Measurements from ENCODE around the gene SRGAP1. TPM values are rescaled to one million over a fixed set of nuclear protein-coding genes. Genes with fewer than 3 reads are reported as not detected.
"Not testable (repeated sequence)": the region's sequence is repeated elsewhere in the genome, so short reads cannot be mapped to it uniquely, and the experiment has no call there.

The SRGAP1 gene
- total RNA-seq, 4 donors from 2014 or later: 7.2 to 22.9 (median 11.5) TPM

DNA sequence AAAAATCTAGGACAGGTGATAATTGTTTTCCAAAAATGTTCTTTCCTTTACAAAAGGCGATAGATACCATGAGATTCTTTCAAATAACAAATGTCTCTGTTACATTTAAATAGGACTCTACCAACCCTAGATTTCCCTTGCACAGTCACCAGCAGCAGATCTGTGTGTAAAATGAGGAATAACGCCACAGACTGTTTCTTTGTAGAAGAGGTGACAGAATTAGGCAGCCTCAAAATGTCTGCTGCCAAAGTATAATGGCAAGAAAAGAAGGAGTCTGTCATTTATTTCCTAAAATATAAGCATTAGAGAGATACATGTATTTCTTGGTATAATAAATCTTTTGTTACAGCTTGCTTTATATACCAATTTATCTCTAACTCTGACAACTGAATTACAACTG is 8.5 kb upstream of the SRGAP1 start:
- Histone ChIP-seq H3K27ac (no peak overlapping the region), H3K4me3 (no peak overlapping the region), H3K27me3 (no peaks in the 10 kb centered on the region), H3K36me3 (no peaks in the 10 kb centered on the region), H3K4me1 (no peaks in the 10 kb centered on the region), H3K9me3 (no peaks in the 10 kb centered on the region)
- no peak for TF ChIP-seq POLR2AphosphoS5 (IDR thresholded peaks at IDR 0.05)
- TF ChIP-seq, protein P1, sequence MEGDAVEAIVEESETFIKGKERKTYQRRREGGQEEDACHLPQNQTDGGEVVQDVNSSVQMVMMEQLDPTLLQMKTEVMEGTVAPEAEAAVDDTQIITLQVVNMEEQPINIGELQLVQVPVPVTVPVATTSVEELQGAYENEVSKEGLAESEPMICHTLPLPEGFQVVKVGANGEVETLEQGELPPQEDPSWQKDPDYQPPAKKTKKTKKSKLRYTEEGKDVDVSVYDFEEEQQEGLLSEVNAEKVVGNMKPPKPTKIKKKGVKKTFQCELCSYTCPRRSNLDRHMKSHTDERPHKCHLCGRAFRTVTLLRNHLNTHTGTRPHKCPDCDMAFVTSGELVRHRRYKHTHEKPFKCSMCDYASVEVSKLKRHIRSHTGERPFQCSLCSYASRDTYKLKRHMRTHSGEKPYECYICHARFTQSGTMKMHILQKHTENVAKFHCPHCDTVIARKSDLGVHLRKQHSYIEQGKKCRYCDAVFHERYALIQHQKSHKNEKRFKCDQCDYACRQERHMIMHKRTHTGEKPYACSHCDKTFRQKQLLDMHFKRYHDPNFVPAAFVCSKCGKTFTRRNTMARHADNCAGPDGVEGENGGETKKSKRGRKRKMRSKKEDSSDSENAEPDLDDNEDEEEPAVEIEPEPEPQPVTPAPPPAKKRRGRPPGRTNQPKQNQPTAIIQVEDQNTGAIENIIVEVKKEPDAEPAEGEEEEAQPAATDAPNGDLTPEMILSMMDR (IDR thresholded peaks at IDR 0.05): no peak
- no peak for TF ChIP-seq POLR2A (IDR thresholded peaks at IDR 0.05)
- ATAC-seq: no peak
- 48 to 68% methylated on average over 2 of the region's 2 CpGs for WGBS, 2 donors (ENCODE audit: low coverage in 1 of 2)

DNA sequence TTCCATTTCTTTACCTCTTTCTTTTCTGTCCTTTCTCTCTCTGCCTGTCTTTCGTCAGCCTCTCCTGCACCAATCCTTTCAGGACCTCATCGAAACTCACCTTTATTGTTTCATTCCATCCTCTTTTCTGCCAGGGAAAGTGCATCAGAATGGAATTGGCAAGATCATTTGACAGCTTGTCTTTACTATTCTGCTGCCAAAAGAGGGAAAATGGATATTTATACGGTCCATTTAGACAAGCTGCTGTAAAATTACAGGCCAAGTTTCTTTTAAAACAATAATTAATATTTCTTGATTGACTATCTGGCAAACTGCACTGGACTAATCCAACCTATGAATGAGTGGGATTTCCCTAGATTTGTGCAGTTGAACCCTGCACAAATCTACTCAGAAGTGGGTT is 7.6 kb upstream of the SRGAP1 start:
- Histone ChIP-seq H3K4me3 (no peak overlapping the region), H3K36me3 (no peaks in the 10 kb centered on the region), H3K27me3 (no peaks in the 10 kb centered on the region), H3K4me1 (no peaks in the 10 kb centered on the region), H3K27ac (no peak overlapping the region), H3K9me3 (no peaks in the 10 kb centered on the region)
- ATAC-seq: no peak
- WGBS, 2 donors (ENCODE audit: low coverage in 1 of 2): 48 to 59% methylated on average over 3 of the region's 3 CpGs
- TF ChIP-seq POLR2AphosphoS5 (IDR thresholded peaks at IDR 0.05): no peak
- TF ChIP-seq EP300 (IDR thresholded peaks at IDR 0.05): no peak
- TF ChIP-seq POLR2A (IDR thresholded peaks at IDR 0.05): no peak
- TF ChIP-seq, protein P1 (IDR thresholded peaks at IDR 0.05): no peak

DNA sequence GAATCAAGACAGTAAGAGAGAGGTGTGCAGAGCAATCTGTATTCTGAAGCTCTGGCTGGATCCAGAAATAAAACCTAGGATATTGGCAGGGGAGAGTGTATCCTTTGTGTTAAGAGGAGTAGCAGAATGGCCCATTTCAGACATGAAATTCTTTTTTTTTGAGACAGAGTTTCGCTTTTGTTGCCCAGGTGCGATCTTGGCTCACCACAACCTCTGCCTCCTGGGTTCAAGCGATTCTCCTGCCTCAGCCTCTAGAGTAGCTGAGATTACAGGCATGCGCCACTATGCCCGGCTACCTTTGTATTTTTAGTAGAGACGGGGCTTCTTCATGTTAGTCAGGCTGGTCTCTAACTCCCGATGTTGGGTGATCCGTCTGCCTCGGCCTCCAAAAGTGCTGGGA is 6.1 kb upstream of the SRGAP1 start:
- ATAC-seq: no peak
- peaks cover 0 to 5% (median 0%) of the 10 kb centered on the region in 3 donors for H3K4me1 ChIP-seq
- no peaks in the 10 kb centered on the region for H3K9me3 ChIP-seq
- H3K4me3 ChIP-seq: no peak overlapping the region
- H3K27me3 ChIP-seq: no peaks in the 10 kb centered on the region
- no peaks in the 10 kb centered on the region for H3K36me3 ChIP-seq
- WGBS, 2 donors (ENCODE audit: low coverage in 1 of 2): 84 to 91% methylated on average over 6 to 7 of the region's 9 CpGs
- H3K27ac ChIP-seq: no peak overlapping the region
- no peak for TF ChIP-seq POLR2AphosphoS5 (IDR thresholded peaks at IDR 0.05)
- TF ChIP-seq, protein P1 (IDR thresholded peaks at IDR 0.05): no peak
- TF ChIP-seq EP300 (IDR thresholded peaks at IDR 0.05): no peak
- no peak for TF ChIP-seq POLR2A (IDR thresholded peaks at IDR 0.05)

DNA sequence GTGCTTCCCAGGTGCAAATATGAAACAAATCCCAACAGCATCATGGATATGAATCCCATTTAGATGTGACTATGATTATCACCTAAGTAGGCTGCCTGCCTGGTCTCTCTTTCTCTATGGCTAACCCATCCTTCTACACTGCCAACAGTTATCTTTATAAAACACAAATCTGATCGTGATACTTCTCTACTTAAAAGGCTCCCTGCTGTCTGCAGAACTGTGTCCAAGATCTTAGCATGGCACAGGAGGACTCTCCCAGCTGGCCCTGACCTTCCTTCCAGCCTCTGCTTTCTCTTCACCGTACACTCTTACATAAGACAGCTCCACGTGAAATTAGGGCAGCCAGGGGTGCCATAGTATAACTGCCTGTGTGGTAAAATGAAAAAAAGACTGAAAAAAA is 3.5 kb upstream of the SRGAP1 start:
- Histone ChIP-seq H3K27me3 (no peaks in the 10 kb centered on the region), H3K9me3 (no peaks in the 10 kb centered on the region), H3K36me3 (no peaks in the 10 kb centered on the region), H3K4me1 (peaks cover 0 to 17% (median 0%) of the 10 kb centered on the region in 3 donors), H3K27ac (no peak overlapping the region), H3K4me3 (no peak overlapping the region)
- no peak for TF ChIP-seq EP300 (IDR thresholded peaks at IDR 0.05)
- 48 to 51% methylated on average over 3 of the region's 3 CpGs for WGBS, 2 donors (ENCODE audit: low coverage in 1 of 2)
- no peak for ATAC-seq

DNA sequence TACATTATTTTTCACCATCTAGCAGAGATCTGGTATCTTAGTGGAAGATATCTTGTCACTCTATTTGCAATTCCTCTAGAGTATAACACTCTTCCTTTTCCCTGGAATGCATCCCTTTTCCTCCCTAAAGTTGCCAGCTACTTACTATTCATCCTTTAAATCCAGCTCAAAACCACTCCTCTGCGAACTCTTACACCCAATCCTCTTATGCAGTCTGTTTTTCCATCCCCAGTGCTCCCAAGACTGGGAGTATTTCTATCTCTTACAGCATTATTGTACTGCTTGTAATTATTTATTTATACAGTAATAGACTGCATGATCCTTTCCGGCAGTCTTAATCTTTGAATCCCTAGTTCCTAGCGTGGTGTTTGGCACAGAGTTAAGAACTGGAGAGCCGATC is 2.9 kb upstream of the SRGAP1 start:
- WGBS, 2 donors (ENCODE audit: low coverage in 1 of 2): 67 to 83% methylated on average over 1 to 4 of the region's 4 CpGs

DNA sequence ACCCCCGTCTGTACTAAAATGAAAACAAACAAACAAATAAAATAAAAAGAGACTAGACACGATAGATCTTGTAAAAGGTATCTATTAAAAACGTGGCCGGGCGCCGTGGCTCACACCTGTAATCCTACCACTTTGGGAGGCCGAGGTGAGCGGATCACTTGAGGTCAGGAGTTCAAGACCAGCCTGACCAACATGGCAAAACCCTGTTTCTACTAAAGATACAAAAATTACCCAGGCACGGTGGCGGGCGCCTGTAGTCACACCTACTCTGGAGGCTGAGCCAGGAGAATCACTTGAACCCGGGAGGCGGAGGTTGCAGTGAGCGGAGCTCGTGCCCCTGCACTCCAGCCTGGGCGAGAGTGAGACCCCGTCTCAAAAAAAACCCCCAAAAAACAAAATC is 1.8 kb upstream of the SRGAP1 start:
- H3K27me3 ChIP-seq, H3K36me3 ChIP-seq, ATAC-seq, H3K9me3 ChIP-seq: not testable (repeated sequence)
- Histone ChIP-seq H3K4me3 (peak overlapping the region in 1 of 2 donors; percentile 98), H3K4me1 (peaks cover 0 to 33% (median 0%) of the 10 kb centered on the region in 3 donors), H3K27ac (peak overlapping the region in 2 of 4 donors; percentile 98 to 99)
- WGBS, 2 donors (ENCODE audit: low coverage in 1 of 2): 88 to 89% methylated on average over 13 to 14 of the region's 17 CpGs

More for the DNA sequence above, 2.9 kb upstream of the SRGAP1 start:
- Histone ChIP-seq H3K27ac (no peak overlapping the region), H3K36me3 (no peaks in the 10 kb centered on the region), H3K4me3 (no peak overlapping the region), H3K27me3 (no peaks in the 10 kb centered on the region), H3K9me3 (no peaks in the 10 kb centered on the region), H3K4me1 (peaks cover 0 to 23% (median 0%) of the 10 kb centered on the region in 3 donors)
- ATAC-seq: no peak
- no peak for TF ChIP-seq POLR2A (IDR thresholded peaks at IDR 0.05)
- no peak for TF ChIP-seq EP300 (IDR thresholded peaks at IDR 0.05)
- TF ChIP-seq, protein P1 (IDR thresholded peaks at IDR 0.05): no peak
- TF ChIP-seq POLR2AphosphoS5 (IDR thresholded peaks at IDR 0.05): no peak

All from gastroesophageal sphincter (tissue), 4 donors.